ENCODE measurements around the gene OBSL1. TPM values are rescaled to one million over a fixed set of nuclear protein-coding genes. Genes with fewer than 3 reads are reported as not detected.

OBSL1 gene
- total RNA-seq, 1 experiment from 2014 or later, result 67.8 TPM

GRCh38 chr2:219505585-219505984 lies 65.8 kb downstream of the OBSL1 start:
- peaks cover 21% of the 10 kb centered on the region for H3K4me1 ChIP-seq
- H3K4me3 ChIP-seq, result no peak overlapping the region
- no peaks in the 10 kb centered on the region for H3K27me3 ChIP-seq
- H3K36me3 ChIP-seq, result no peaks in the 10 kb centered on the region; the same call in 1 of the 2 replicates
- H3K27ac ChIP-seq, result no peak overlapping the region
- DNase-seq, result no peak
- no peaks in the 10 kb centered on the region for H3K9me3 ChIP-seq (replicated peaks)

- H3K27me3 ChIP-seq, result no peaks in the 10 kb centered on the region
- H3K4me1 ChIP-seq, result peaks cover 11% of the 10 kb centered on the region; the same call in 1 of the 2 replicates
- H3K27ac ChIP-seq, result no peak overlapping the region
- H3K4me3 ChIP-seq, result no peak overlapping the region
- DNase-seq, result no peak
- H3K36me3 ChIP-seq, result no peaks in the 10 kb centered on the region; the same call in 1 of the 2 replicates
- H3K9me3 ChIP-seq (replicated peaks), result no peaks in the 10 kb centered on the region
These were observed 68.7 kb downstream of the OBSL1 start for GRCh38 chr2:219502618-219503017.

GRCh38 chr2:219501849-219502248 lies 69.5 kb downstream of the OBSL1 start:
- H3K4me1 ChIP-seq, result peaks cover 8% of the 10 kb centered on the region; the same call in 1 of the 2 replicates
- H3K4me3 ChIP-seq, result no peak overlapping the region
- DNase-seq, result no peak
- no peak overlapping the region for H3K27ac ChIP-seq
- H3K36me3 ChIP-seq, result no peaks in the 10 kb centered on the region; the same call in 1 of the 2 replicates
- no peaks in the 10 kb centered on the region for H3K9me3 ChIP-seq (replicated peaks)
- no peaks in the 10 kb centered on the region for H3K27me3 ChIP-seq

Other genes with a start within 250 kb of the OBSL1 start
- gene RESP18, start 238.8 kb downstream of the OBSL1 start, total RNA-seq (2014; rRNA removed; shearing (Covaris generic)), result not detected in 2 replicates
- gene DNPEP, start 183.6 kb downstream of the OBSL1 start, total RNA-seq (2014; rRNA removed; shearing (Covaris generic)), result 29.5 and 33.1 TPM in 2 replicates
- 331 and 376 TPM in 2 replicates for gene DES, start 153.2 kb downstream of the OBSL1 start, total RNA-seq (2014; rRNA removed; shearing (Covaris generic))
- gene SPEG, start 136.7 kb downstream of the OBSL1 start, total RNA-seq (2014; rRNA removed; shearing (Covaris generic)), result 21.3 and 26.2 TPM in 2 replicates
- gene GMPPA, start 72.6 kb downstream of the OBSL1 start, total RNA-seq (2014; rRNA removed; shearing (Covaris generic)), result 21.9 and 22.1 TPM in 2 replicates
- 0.46 and 0.67 TPM in 2 replicates for gene ASIC4, start 57.1 kb downstream of the OBSL1 start, total RNA-seq (2014; rRNA removed; shearing (Covaris generic))
- 41.8 and 44.0 TPM in 2 replicates for gene CHPF, start 27.7 kb downstream of the OBSL1 start, total RNA-seq (2014; rRNA removed; shearing (Covaris generic))
- 8.1 and 8.2 TPM in 2 replicates for gene TMEM198, start 27.5 kb downstream of the OBSL1 start, total RNA-seq (2014; rRNA removed; shearing (Covaris generic))
- gene INHA, start 771 bp upstream of the OBSL1 start, total RNA-seq (2014; rRNA removed; shearing (Covaris generic)), result 0.65 and 1.4 TPM in 2 replicates
- 11.0 and 20.2 TPM in 2 replicates for gene STK11IP, start 26.3 kb upstream of the OBSL1 start, total RNA-seq (2014; rRNA removed; shearing (Covaris generic))
- 0.76 and 1.3 TPM in 2 replicates for gene SLC4A3, start 56.1 kb upstream of the OBSL1 start, total RNA-seq (2014; rRNA removed; shearing (Covaris generic))

All from SJCRH30 (cell line).